IMR-90 (cell line): ENCODE measurements around the gene ADORA2A. TPM values are rescaled to one million over a fixed set of nuclear protein-coding genes. Genes with fewer than 3 reads are reported as not detected.
A peak's percentile ranks its signal among the peaks of the same experiment; 100 is the strongest.

ENCODE experiments used
- ATAC-seq: fragments of 200-7000 bp; cut with Tn5 transposase; 2 replicates; pipeline ENCODE4 v1.9.1; 2020; ENCODE audit warnings: low read depth, mild to moderate bottlenecking, moderate library complexity
- BruUV-seq: library from RNA; stranded (reverse); fragments of 400-500 nt; replicated peaks from 2 replicates; lab custom pipeline; 2021; lab: Mats Ljungman, UMichigan
- CTCF ChIA-PET: fragments of 300-600 bp; formaldehyde crosslinking; extraction: SDS; loops from one replicate; lab custom pipeline; 2021; ENCODE audit warnings: antibody characterized with exemption; lab: Yijun Ruan, JAX
- POLR2A ChIA-PET: fragments of 300-600 bp; sonication (Branson Sonifier 250); formaldehyde crosslinking; loops from one replicate; lab custom pipeline; 2022; ENCODE audit warnings: antibody characterized with exemption; ENCODE audit not compliant: unreplicated experiment; lab: Charles Lee
- DNase-seq: peaks from one replicate; pipeline ENCODE4 v3.0.0; 2013
- H2AFZ ChIP-seq: replicated peaks from 2 replicates; pipeline ENCODE3; 2013; ENCODE audit warnings: low read length, mild to moderate bottlenecking; ENCODE audit not compliant: poor library complexity
- H2AK5ac ChIP-seq: 2 replicates; pipeline ENCODE4 v1.6.1; 2013; ENCODE audit warnings: low read depth, low read length, inconsistent platforms
- H2AK9ac ChIP-seq: replicated peaks from 2 replicates; pipeline ENCODE3; 2013; ENCODE audit warnings: mild to moderate bottlenecking, low read depth, low read length, moderate library complexity; ENCODE audit not compliant: poor library complexity
- H2BK120ac ChIP-seq: 2 replicates; pipeline ENCODE4 v1.6.1; 2013; ENCODE audit warnings: low read depth, low read length, inconsistent platforms
- H2BK15ac ChIP-seq: 3 replicates; pipeline ENCODE4 v1.6.1; 2013; ENCODE audit warnings: low read depth, low read length, inconsistent platforms
- H2BK20ac ChIP-seq: 2 replicates; pipeline ENCODE4 v1.6.1; 2013; ENCODE audit warnings: low read depth, mild to moderate bottlenecking, inconsistent platforms, low read length, moderate library complexity
- H2BK5ac ChIP-seq: 2 replicates; pipeline ENCODE4 v1.6.1; 2013; ENCODE audit warnings: mild to moderate bottlenecking, low read depth, low read length, inconsistent platforms; ENCODE audit not compliant: poor library complexity, severe bottlenecking
- H3K14ac ChIP-seq: replicated peaks from 2 replicates; pipeline ENCODE4 v1.6.1; 2013; ENCODE audit warnings: low read depth, low read length, inconsistent platforms
- H3K18ac ChIP-seq: 2 replicates; pipeline ENCODE4 v1.6.1; 2013; ENCODE audit warnings: low read depth, low read length, control low read depth
- H3K23ac ChIP-seq: 2 replicates; pipeline ENCODE4 v1.6.1; 2013; ENCODE audit warnings: low read depth, low read length, inconsistent platforms
- H3K27ac ChIP-seq: 2 replicates; pipeline ENCODE4 v1.5.1; 2013; ENCODE audit warnings: mild to moderate bottlenecking, control low read depth, low read length; ENCODE audit not compliant: insufficient read depth
- H3K27me3 ChIP-seq: 2 replicates; pipeline ENCODE4 v1.6.1; 2013; ENCODE audit warnings: low read length; ENCODE audit not compliant: control insufficient read depth, insufficient read depth
- H3K36me3 ChIP-seq: 2 replicates; pipeline ENCODE4 v1.6.1; 2013; ENCODE audit warnings: low read length, mixed read lengths; ENCODE audit not compliant: control insufficient read depth, insufficient read depth
- H3K4ac ChIP-seq: 2 replicates; pipeline ENCODE4 v1.6.1; 2013; ENCODE audit warnings: low read depth, low read length, inconsistent platforms
- H3K4me1 ChIP-seq: 2 replicates; pipeline ENCODE4 v1.6.1; 2013; ENCODE audit warnings: low read length, mixed read lengths; ENCODE audit not compliant: control insufficient read depth, insufficient read depth
- H3K4me2 ChIP-seq: 2 replicates; pipeline ENCODE4 v1.6.1; 2013; ENCODE audit warnings: low read depth, mild to moderate bottlenecking, control low read depth, low read length, moderate library complexity
- H3K4me3 ChIP-seq: 2 replicates; pipeline ENCODE4 v1.5.1; 2013; ENCODE audit warnings: low read depth, mild to moderate bottlenecking, control low read depth, low read length, moderate library complexity; ENCODE audit not compliant: insufficient read depth
- H3K56ac ChIP-seq: 2 replicates; pipeline ENCODE4 v1.6.1; 2013; ENCODE audit warnings: low read length, inconsistent platforms; ENCODE audit not compliant: insufficient read depth; ENCODE audit errors: extremely low read depth
- H3K79me1 ChIP-seq, 2 experiments: 2 replicates each; pipeline ENCODE4 v1.6.1; 2013; ENCODE audit warnings: low read length in 2 of 2, inconsistent platforms in 1 of 2, low read depth in 1 of 2
- H3K9ac ChIP-seq: 2 replicates; pipeline ENCODE4 v1.6.1; 2013; ENCODE audit warnings: low read depth, low read length, control low read depth
- H3K9me1 ChIP-seq: 2 replicates; pipeline ENCODE4 v1.6.1; 2013; ENCODE audit warnings: low read length, inconsistent platforms; ENCODE audit not compliant: insufficient read depth
- H3K9me3 ChIP-seq: 2 replicates; pipeline ENCODE4 v1.6.1; 2013; ENCODE audit warnings: low read length; ENCODE audit not compliant: control insufficient read depth, insufficient read depth
- H4K20me1 ChIP-seq: 2 replicates; pipeline ENCODE4 v1.6.1; 2013; ENCODE audit warnings: low read length, inconsistent platforms; ENCODE audit not compliant: insufficient read depth
- H4K5ac ChIP-seq: 2 replicates; pipeline ENCODE4 v1.6.1; 2013; ENCODE audit warnings: mild to moderate bottlenecking, low read depth, low read length, control low read depth
- H4K8ac ChIP-seq, 2 experiments: 2 replicates each; pipeline ENCODE4 v1.6.1; 2013; ENCODE audit warnings: low read depth in 2 of 2, low read length in 2 of 2, control low read depth in 1 of 2, inconsistent platforms in 1 of 2
- H4K91ac ChIP-seq: 2 replicates; pipeline ENCODE4 v1.6.1; 2013; ENCODE audit warnings: low read depth, low read length, inconsistent platforms; ENCODE audit not compliant: insufficient read depth
- CEBPB ChIP-seq: IDR thresholded peaks from 2 replicates; pipeline ENCODE4 v1.6.1; 2012; ENCODE audit warnings: low read depth, low read length, improper control_type of control experiment
- CHD1 ChIP-seq: IDR thresholded peaks from 2 replicates; pipeline ENCODE4 v1.6.1; 2012; ENCODE audit warnings: low read depth, low read length, improper control_type of control experiment
- ELK1 ChIP-seq: fragments of 150-350 bp; IDR thresholded peaks from 2 replicates; pipeline ENCODE4 v1.6.1; 2016; ENCODE audit warnings: low read depth, mild to moderate bottlenecking, low read length, moderate library complexity, borderline replicate concordance
- FOS ChIP-seq: fragments of 150-350 bp; IDR thresholded peaks from 2 replicates; pipeline ENCODE4 v1.6.1; 2016; ENCODE audit warnings: low read depth, low read length
- MAZ ChIP-seq: IDR thresholded peaks from 2 replicates; pipeline ENCODE4 v1.6.1; 2012; ENCODE audit warnings: low read depth, mild to moderate bottlenecking, low read length, improper control_type of control experiment, moderate library complexity, borderline replicate concordance
- MXI1 ChIP-seq: IDR thresholded peaks from 2 replicates; pipeline ENCODE4 v1.6.1; 2012; ENCODE audit warnings: low read depth, mild to moderate bottlenecking, low read length, moderate library complexity, borderline replicate concordance
- NFE2L2 ChIP-seq: fragments of 150-350 bp; IDR thresholded peaks from 2 replicates; pipeline ENCODE4 v1.6.1; 2016; ENCODE audit warnings: low read depth, mild to moderate bottlenecking, low read length
- POLR2A ChIP-seq: IDR thresholded peaks from 2 replicates; pipeline ENCODE4 v1.6.1; 2012; ENCODE audit warnings: mild to moderate bottlenecking, low read depth, low read length
- RAD21 ChIP-seq: IDR thresholded peaks from 2 replicates; pipeline ENCODE4 v1.6.1; 2012; ENCODE audit warnings: low read length, improper control_type of control experiment
- RCOR1 ChIP-seq: IDR thresholded peaks from 2 replicates; pipeline ENCODE4 v1.6.1; 2012; ENCODE audit warnings: mild to moderate bottlenecking, low read length, improper control_type of control experiment; ENCODE audit not compliant: insufficient replicate concordance
- RFX5 ChIP-seq: IDR thresholded peaks from 2 replicates; pipeline ENCODE4 v1.8.0; 2012; ENCODE audit warnings: low read depth, mild to moderate bottlenecking, low read length, moderate library complexity
- SMC3 ChIP-seq: fragments of 150-350 bp; IDR thresholded peaks from 2 replicates; pipeline ENCODE4 v1.6.1; 2016; ENCODE audit warnings: low read depth, mild to moderate bottlenecking, antibody characterized with exemption, low read length, moderate library complexity
- WGBS, 2 experiments: methylation state at CpG; one replicate each; pipeline versions ENCODE4 v1.1.5 to v1.1.7; 2013; ENCODE audit warnings: missing lambda C conversion rate in 2 of 2; ENCODE audit not compliant: insufficient read length in 1 of 2; ENCODE audit errors: extremely low coverage in 2 of 2; 5-methylcytosine and 5-hydroxymethylcytosine counted together
- dilution Hi-C: fragments of 300-500 bp; cut with HindIII; formaldehyde crosslinking; loops from one replicate; pipeline ENCODE4 v1.14.3; 2018; ENCODE audit warnings: low sequenced_read_pairs; ENCODE audit not compliant: unreplicated experiment
- in situ Hi-C: fragments of 300-500 bp; cut with MboI; formaldehyde crosslinking; loops from 3 replicates; pipeline ENCODE4 v1.14.3; 2019; ENCODE audit warnings: low sequenced_read_pairs, inconsistent platforms, mixed read lengths
- intact Hi-C: fragments of 100-400 bp; cut with micrococcal nuclease; formaldehyde crosslinking; loops from 2 replicates; pipeline ENCODE4 v1.10.0; 2022
- polyA plus RNA-seq, 3 experiments: library from polyadenylated mRNA; depleted of rRNA; stranded (reverse); fragments of >200 nt; gene quantifications; 2 replicates each; pipeline ENCODE4 v1.2.3, GENCODE V29; 2012; ENCODE audit warnings: low replicate concordance in 1 of 3
- total RNA-seq: library from RNA; depleted of rRNA; stranded (reverse); fragments of >200 nt; gene quantifications from 2 replicates; pipeline ENCODE4 v1.2.3, GENCODE V29; 2012

ADORA2A gene
- total and polyA plus RNA-seq, 2 of the 4 experiments (the other 2 are of a cell fraction) = 0.36 to 1.1 TPM

GRCh38 chr22:24410110-24410856, 17.1 kb upstream of the ADORA2A start (continued):
- no peak for TF ChIP-seq POLR2A

DNA sequence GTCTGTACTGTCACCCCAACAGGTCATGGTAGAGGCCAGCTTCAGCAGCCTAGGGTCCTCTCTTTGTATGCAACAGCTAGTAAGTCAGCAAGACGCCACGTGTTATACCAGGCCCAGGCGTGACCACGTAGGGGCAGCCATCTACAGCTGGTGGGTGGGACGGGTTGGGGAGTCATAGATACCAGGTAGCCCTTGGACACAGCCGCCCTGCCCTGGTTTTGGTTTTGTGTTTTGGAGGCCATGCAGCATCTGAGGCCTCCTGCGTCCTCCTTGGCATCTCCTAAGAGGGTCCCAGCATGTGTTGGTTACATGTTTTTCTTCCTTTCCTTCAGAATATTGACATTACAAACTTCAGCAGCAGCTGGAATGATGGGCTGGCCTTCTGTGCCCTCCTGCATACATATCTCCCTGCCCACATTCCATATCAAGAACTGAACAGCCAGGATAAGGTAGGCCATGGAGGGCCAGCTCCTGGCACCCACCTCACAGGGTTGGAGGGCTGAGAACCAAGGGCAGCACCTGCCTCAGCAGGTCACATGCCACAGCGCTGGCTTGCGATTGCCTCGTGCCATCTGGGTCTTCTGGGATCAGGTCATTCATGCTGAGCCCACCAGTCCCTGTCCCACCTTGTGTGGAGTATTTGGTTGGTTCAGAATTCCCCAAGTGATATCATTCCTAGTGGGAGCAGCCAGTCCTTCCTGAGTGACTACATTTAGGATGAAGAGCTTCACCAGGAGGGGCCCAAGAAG, 16.0 kb upstream of the ADORA2A start:
- H2BK120ac ChIP-seq = no peak overlapping the region
- in situ Hi-C loops (no loop called here), intact Hi-C loops (no loop called here), dilution Hi-C loops (no loop called here)
- no peak overlapping the region; the same call in 1 of the 2 replicates for H4K91ac ChIP-seq
- CTCF ChIA-PET = no interaction called here
- peaks cover 26% of the 10 kb centered on the region for H4K20me1 ChIP-seq
- DNase-seq (no peak), ATAC-seq (no peak)
- H3K56ac ChIP-seq = no peak overlapping the region
- H3K79me1 ChIP-seq = peaks cover 39 to 67% of the 10 kb centered on the region in 2 experiments
- H2AK9ac ChIP-seq = peak overlapping the region; percentile 17
- no peak overlapping the region for H3K18ac ChIP-seq
- no TSS peak for BruUV-seq
- no peak overlapping the region for H3K27ac ChIP-seq
- no peak overlapping the region for H2BK5ac ChIP-seq
- no peak overlapping the region for H3K4me2 ChIP-seq
- no peaks in the 10 kb centered on the region for H3K27me3 ChIP-seq
- H3K14ac ChIP-seq = no peak overlapping the region
- WGBS, 2 experiments = 93% methylated on average over 2 of the region's 10 CpGs; no CpG with 5 or more reads in 1 of the 2 experiments
- H2AFZ ChIP-seq = no peak overlapping the region
- H3K4me1 ChIP-seq = peaks cover 38% of the 10 kb centered on the region
- no peak overlapping the region for H3K9ac ChIP-seq
- POLR2A ChIA-PET = no interaction called here
- H2BK20ac ChIP-seq = no peak overlapping the region
- H2BK15ac ChIP-seq = no peak overlapping the region
- H3K36me3 ChIP-seq = peaks cover 26% of the 10 kb centered on the region; the same call in 1 of the 2 replicates
- no peaks in the 10 kb centered on the region for H3K9me3 ChIP-seq
- H3K23ac ChIP-seq = no peak overlapping the region
- H3K9me1 ChIP-seq = peaks cover 45% of the 10 kb centered on the region
- no peak for TF ChIP-seq NFE2L2
- no peak for TF ChIP-seq RAD21
- TF ChIP-seq ELK1 = no peak
- TF ChIP-seq MXI1 = no peak
- no peak for TF ChIP-seq CEBPB
- TF ChIP-seq FOS = no peak
- TF ChIP-seq SMC3 = no peak
- no peak for TF ChIP-seq POLR2A
- no peak for TF ChIP-seq RFX5
- no peak for TF ChIP-seq MAZ
- no peak for TF ChIP-seq RCOR1
- TF ChIP-seq CHD1 = no peak
- no peak overlapping the region for H3K4me3 ChIP-seq
- H3K4ac ChIP-seq = no peak overlapping the region
- H4K8ac ChIP-seq = no peak overlapping the region
- no peak overlapping the region for H4K5ac ChIP-seq
- no peak overlapping the region for H2AK5ac ChIP-seq
